H1 (cell line): ENCODE results near the gene AAMP. TPM values are rescaled to one million over a fixed set of nuclear protein-coding genes. Genes with fewer than 3 reads are reported as not detected.

Experiments used
- CTCF ChIA-PET: fragments of 300-600 bp; sonication (Branson Sonifier 250); formaldehyde crosslinking; loops from one replicate; lab custom pipeline; 2021; ENCODE audit not compliant: partially characterized antibody; lab: Charles Lee
- POLR2A ChIA-PET: fragments of 300-600 bp; sonication (Branson Sonifier 250); formaldehyde crosslinking; loops from one replicate; lab custom pipeline; 2021; ENCODE audit warnings: inconsistent platforms; ENCODE audit not compliant: partially characterized antibody; lab: Charles Lee
- DNase-seq, 2 experiments: peaks; one replicate each; pipeline versions ENCODE4 v3.0.0 to v3.0.0-alpha.2; 2010 to 2022; ENCODE audit warnings: low spot score in 2 of 2, low read depth in 1 of 2, mixed read lengths in 1 of 2
- FAIRE-seq: peaks from 2 replicates; lab custom pipeline; 2011; peaks lifted over from hg19 to GRCh38; lab: Jason Lieb, UNC
- H2AFZ ChIP-seq: 2 replicates; pipeline ENCODE4 v1.8.1; 2012; ENCODE audit warnings: low read length, inconsistent platforms
- H2AK5ac ChIP-seq: 2 replicates; pipeline ENCODE4 v1.6.1; 2013; ENCODE audit warnings: low read depth, low read length
- H2BK120ac ChIP-seq: replicated peaks from 2 replicates; pipeline ENCODE3; 2013; ENCODE audit warnings: low read depth, low read length, inconsistent platforms
- H2BK12ac ChIP-seq: 2 replicates; pipeline ENCODE4 v1.6.1; 2013; ENCODE audit warnings: low read depth, low read length
- H2BK15ac ChIP-seq: 2 replicates; pipeline ENCODE4 v1.6.1; 2013; ENCODE audit warnings: low read length
- H2BK20ac ChIP-seq: 2 replicates; pipeline ENCODE4 v1.6.1; 2013; ENCODE audit warnings: low read length
- H2BK5ac ChIP-seq: 2 replicates; pipeline ENCODE4 v1.6.1; 2013; ENCODE audit warnings: low read depth, low read length
- H3K14ac ChIP-seq: 2 replicates; pipeline ENCODE4 v1.6.1; 2013; ENCODE audit warnings: inconsistent platforms; ENCODE audit not compliant: insufficient read length
- H3K18ac ChIP-seq: 2 replicates; pipeline ENCODE4 v1.6.1; 2013; ENCODE audit warnings: low read length; ENCODE audit errors: extremely low read depth
- H3K23ac ChIP-seq: 2 replicates; pipeline ENCODE4 v1.6.1; 2013; ENCODE audit warnings: inconsistent platforms; ENCODE audit not compliant: insufficient read length
- H3K23me2 ChIP-seq: 2 replicates; pipeline ENCODE4 v1.6.1; 2013; ENCODE audit warnings: low read depth, low read length
- H3K27ac ChIP-seq: 2 replicates; pipeline ENCODE4 v1.6.1; 2011; ENCODE audit warnings: low read depth, low read length, inconsistent platforms
- H3K27me3 ChIP-seq, 4 experiments: replicated peaks in 1 of 4; 1 replicate in 1 of 4; 2 replicates in 3 of 4; pipeline versions ENCODE4 v1.6.1 to v1.8.1; 2011 to 2013; ENCODE audit warnings: low read length in 3 of 4, mild to moderate bottlenecking in 3 of 4, inconsistent platforms in 2 of 4, mixed read lengths in 2 of 4, moderate library complexity in 1 of 4; ENCODE audit not compliant: control insufficient read depth in 3 of 4, insufficient read depth in 3 of 4; ENCODE audit errors: extremely low read depth in 1 of 4
- H3K36me3 ChIP-seq, 4 experiments: 2 replicates each; pipeline versions ENCODE4 v1.6.1 to v1.8.1; 2011 to 2013; ENCODE audit warnings: mild to moderate bottlenecking in 4 of 4, low read length in 3 of 4, moderate library complexity in 2 of 4, control low read depth in 1 of 4, inconsistent platforms in 1 of 4; ENCODE audit not compliant: insufficient read depth in 4 of 4, control insufficient read depth in 2 of 4
- H3K4ac ChIP-seq: replicated peaks from 2 replicates; pipeline ENCODE3; 2013; ENCODE audit warnings: low read length, low read depth, mixed read lengths, inconsistent platforms; ENCODE audit not compliant: insufficient read length
- H3K4me1 ChIP-seq, 4 experiments: replicated peaks in 1 of 4; 1 replicate in 1 of 4; 2 replicates in 3 of 4; pipeline versions ENCODE4 v1.6.1 to v1.8.1; 2011 to 2013; ENCODE audit warnings: low read length in 3 of 4, inconsistent platforms in 2 of 4, mixed read lengths in 1 of 4; ENCODE audit not compliant: insufficient read depth in 4 of 4, control insufficient read depth in 3 of 4
- H3K4me2 ChIP-seq, 2 experiments: 2 replicates each; pipeline versions ENCODE4 v1.6.1 to v1.8.1; 2011 to 2013; ENCODE audit warnings: low read depth in 2 of 2, low read length in 2 of 2, control low read depth in 1 of 2, inconsistent platforms in 1 of 2, mild to moderate bottlenecking in 1 of 2; ENCODE audit not compliant: insufficient read depth in 1 of 2
- H3K4me3 ChIP-seq, 4 experiments: fragments of 200-600, 300-600 bp in 1 of 4; sonication (generic), shearing (Covaris generic), sonication (Bioruptor Twin) in 1 of 4; 2 replicates each; pipeline versions ENCODE4 v1.5.1 to v1.8.1; 2011 to 2016; ENCODE audit warnings: low read length in 4 of 4, low read depth in 3 of 4, control low read depth in 2 of 4, inconsistent platforms in 2 of 4, mild to moderate bottlenecking in 2 of 4, mixed read lengths in 1 of 4, moderate library complexity in 1 of 4; ENCODE audit not compliant: insufficient read depth in 2 of 4; ENCODE audit errors: extremely low read depth in 1 of 4
- H3K56ac ChIP-seq: replicated peaks from 2 replicates; pipeline ENCODE3; 2013; ENCODE audit warnings: low read depth, mild to moderate bottlenecking, mixed read lengths, low read length, inconsistent platforms; ENCODE audit not compliant: insufficient read length
- H3K79me1 ChIP-seq: 2 replicates; pipeline ENCODE4 v1.6.1; 2013; ENCODE audit warnings: low read depth, low read length, control low read depth
- H3K79me2 ChIP-seq, 2 experiments: 2 replicates each; pipeline versions ENCODE4 v1.6.1 to v1.8.1; 2012 to 2013; ENCODE audit warnings: low read length in 2 of 2, mild to moderate bottlenecking in 2 of 2, inconsistent platforms in 1 of 2; ENCODE audit not compliant: insufficient read depth in 2 of 2, control insufficient read depth in 1 of 2
- H3K9ac ChIP-seq, 4 experiments: replicated peaks in 1 of 4; 1 replicate in 1 of 4; 2 replicates in 3 of 4; pipeline versions ENCODE4 v1.6.1 to v1.8.1; 2011 to 2013; ENCODE audit warnings: low read depth in 3 of 4, low read length in 3 of 4, control low read depth in 2 of 4, mild to moderate bottlenecking in 2 of 4, moderate library complexity in 2 of 4, inconsistent platforms in 1 of 4; ENCODE audit errors: extremely low read depth in 1 of 4
- H3K9me3 ChIP-seq, 2 experiments: 2 replicates each; pipeline versions ENCODE4 v1.6.1 to v1.8.1; 2012 to 2013; ENCODE audit warnings: mild to moderate bottlenecking in 2 of 2, moderate library complexity in 2 of 2, control low read depth in 1 of 2, inconsistent platforms in 1 of 2, low read depth in 1 of 2, low read length in 1 of 2, mixed read lengths in 1 of 2; ENCODE audit not compliant: insufficient read depth in 2 of 2
- H4K20me1 ChIP-seq, 2 experiments: replicated peaks in 1 of 2; 2 replicates each; pipeline versions ENCODE3 to v1.8.1; 2011 to 2013; ENCODE audit warnings: inconsistent platforms in 2 of 2, low read length in 2 of 2, mild to moderate bottlenecking in 1 of 2; ENCODE audit not compliant: insufficient read depth in 2 of 2, control insufficient read depth in 1 of 2
- H4K5ac ChIP-seq: 2 replicates; pipeline ENCODE4 v1.6.1; 2013; ENCODE audit warnings: low read length, low read depth, mixed read lengths, inconsistent platforms; ENCODE audit not compliant: insufficient read length
- H4K8ac ChIP-seq: 2 replicates; pipeline ENCODE4 v1.8.0; 2013; ENCODE audit warnings: mild to moderate bottlenecking, moderate library complexity, low read length, inconsistent platforms; ENCODE audit not compliant: insufficient read depth; ENCODE audit errors: extremely low read depth
- H4K91ac ChIP-seq: replicated peaks from 2 replicates; pipeline ENCODE3; 2013; ENCODE audit warnings: low read length, mixed read lengths, inconsistent platforms; ENCODE audit not compliant: insufficient read length
- BCL11A ChIP-seq, 2 experiments: IDR thresholded peaks; one replicate each; pipeline ENCODE4 v1.6.1; 2011; ENCODE audit warnings: low read depth in 2 of 2, low read length in 2 of 2, mild to moderate bottlenecking in 2 of 2
- CBX5 ChIP-seq: fragments of 300-800, 300-1000 bp; sonication (generic); IDR thresholded peaks from 2 replicates; pipeline ENCODE4 v1.7.1; 2016; ENCODE audit warnings: antibody characterized with exemption, low read length, low read depth
- CBX8 ChIP-seq: fragments of 300-800, 300-1000 bp; sonication (generic); IDR thresholded peaks from 2 replicates; pipeline ENCODE4 v1.7.1; 2016; ENCODE audit warnings: low read depth, low read length, borderline replicate concordance
- CEBPB ChIP-seq: IDR thresholded peaks from 2 replicates; pipeline ENCODE4 v1.6.1; 2012; ENCODE audit warnings: low read depth, low read length
- E2F6 ChIP-seq: IDR thresholded peaks from 2 replicates; pipeline ENCODE4 v1.6.1; 2012; ENCODE audit warnings: inconsistent platforms
- EGR1 ChIP-seq: IDR thresholded peaks from 2 replicates; pipeline ENCODE4 v1.6.1; 2011; ENCODE audit warnings: low read depth, low read length, borderline replicate concordance
- JUND ChIP-seq: IDR thresholded peaks from 2 replicates; pipeline ENCODE4 v1.6.1; 2011; ENCODE audit warnings: mild to moderate bottlenecking, improper control_type of control experiment, low read length
- NANOG ChIP-seq: IDR thresholded peaks from 2 replicates; pipeline ENCODE4 v1.6.1; 2011; ENCODE audit warnings: low read length, low read depth, mild to moderate bottlenecking, inconsistent platforms; ENCODE audit not compliant: insufficient read depth, poor library complexity, severe bottlenecking
- NRF1 ChIP-seq: IDR thresholded peaks from 2 replicates; pipeline ENCODE4 v1.6.1; 2011; ENCODE audit warnings: mild to moderate bottlenecking, low read depth, low read length, improper control_type of control experiment
- RFX5 ChIP-seq: IDR thresholded peaks from 2 replicates; pipeline ENCODE4 v1.6.1; 2011; ENCODE audit warnings: low read depth, low read length, improper control_type of control experiment, borderline replicate concordance
- SP4 ChIP-seq: IDR thresholded peaks from 2 replicates; pipeline ENCODE4 v1.6.1; 2012; ENCODE audit warnings: low read length, inconsistent platforms
- TAF7 ChIP-seq: optimal IDR thresholded peaks from 2 replicates; pipeline ENCODE3; 2011; ENCODE audit warnings: low read depth, mild to moderate bottlenecking, inconsistent platforms, low read length, moderate library complexity, borderline replicate concordance
- TCF12 ChIP-seq: IDR thresholded peaks from 2 replicates; pipeline ENCODE4 v1.6.1; 2011; ENCODE audit warnings: low read depth, mild to moderate bottlenecking, low read length
- WGBS, 2 experiments: shearing (Covaris generic) in 1 of 2; methylation state at CpG; one replicate each; pipeline versions ENCODE4 v1.1.6 to v1.1.7; 2013 to 2015; ENCODE audit warnings: low lambda C conversion rate in 2 of 2, mixed read lengths in 2 of 2, inconsistent platforms in 1 of 2, low coverage in 1 of 2, missing lambda C conversion rate in 1 of 2; ENCODE audit not compliant: insufficient replicate concordance in 2 of 2, insufficient coverage in 1 of 2, insufficient read length in 1 of 2; ENCODE audit errors: extremely low coverage in 1 of 2, missing lambda C conversion rate in 1 of 2; 5-methylcytosine and 5-hydroxymethylcytosine counted together
- polyA plus RNA-seq, 7 experiments: library from polyadenylated mRNA; depleted of rRNA in 3 of 7; stranded (reverse) in 5 of 7; unstranded in 2 of 7; fragments of >200 nt in 5 of 7; fragments of 200-250 nt in 2 of 7; gene quantifications; 1 replicate in 5 of 7; 2 replicates in 1 of 7; 4 replicates in 1 of 7; pipeline versions ENCODE4 v1.2.1 to v1.2.3, GENCODE V29; 2011 to 2013; ENCODE audit warnings: missing spikeins in 2 of 7, mixed read lengths in 2 of 7
- total RNA-seq: library from RNA; stranded (reverse); fragmentation: NEBNext Ultra II Directional; extraction: Animal tissue kit (Norgen Biotek cat#: 25700); gene quantifications from 2 replicates; pipeline ENCODE4 v1.2.1, GENCODE V29; 2021

Gene AAMP
- total and polyA plus RNA-seq, 2 of the 8 experiments (the other 6 are each of a cell fraction or from before 2014, with no cell fraction given): 119 to 125 TPM

- no peaks in the 10 kb centered on the region for H3K79me2 ChIP-seq
- POLR2A ChIA-PET: interaction anchor here (1.3 to 4.0 kb wide), 3 partner anchors 11 to 112 kb away, joined by 3 to 22 read pairs (median 5); no protein-coding TSS in a partner anchor
- TF ChIP-seq NRF1 (no peak), E2F6 (no peak), TCF12 (no peak), JUND (no peak), SP4 (no peak), TAF7 (no peak), NANOG (no peak), EGR1 (no peak), BCL11A (IDR thresholded peaks at IDR 0.05; ENCODE audit: low read depth in 2 of 2, low read length in 2 of 2) (no peak), CBX5 (no peak), RFX5 (no peak), CBX8 (no peak), CEBPB (no peak)
These were observed 15.7 kb upstream of the AAMP start for GRCh38 chr2:218285604-218286003.

More at GRCh38 chr2:218285604-218286003, 15.7 kb upstream of the AAMP start:
- Histone ChIP-seq H4K8ac (peak overlapping the region; percentile 48; the same call in 1 of the 2 replicates), H2AK5ac (no peak overlapping the region), H4K20me1 (peaks cover 0 to 5% of the 10 kb centered on the region in 2 experiments), H4K91ac (no peak overlapping the region), H4K5ac (no peak overlapping the region), H3K9me3 (no peaks in the 10 kb centered on the region), H3K9ac (no peak overlapping the region), H2BK20ac (no peak overlapping the region), H3K18ac (no peak overlapping the region), H3K4me1 (peaks cover 5 to 11% (median 7%) of the 10 kb centered on the region in 4 experiments; a peak in 4 of 7 replicates), H3K36me3 (no peaks in the 10 kb centered on the region), H3K4me2 (no peak overlapping the region), H3K27me3 (no peaks in the 10 kb centered on the region), H3K27ac (no peak overlapping the region), H3K79me1 (0 out of 2 replicates have a peak, but pooled peaks cover 8% of the 10 kb centered on the region), H2BK12ac (no peak overlapping the region), H2AFZ (no peak overlapping the region), H3K23me2 (no peaks in the 10 kb centered on the region; the same call in 1 of the 2 replicates), H2BK15ac (no peak overlapping the region), H3K14ac (no peak overlapping the region), H3K23ac (no peak overlapping the region), H3K56ac (no peak overlapping the region), H3K4ac (no peak overlapping the region), H2BK5ac (no peak overlapping the region), H3K4me3 (no peak overlapping the region), H2BK120ac (no peak overlapping the region)
- DNase-seq (no peak), FAIRE-seq (no peak)
- CTCF ChIA-PET: interaction anchor here (1.1 to 9.2 kb wide), 5 partner anchors 9 to 71 kb away, joined by 4 to 131 read pairs (median 11); partner anchors contain the start of genes AAMP, CATIP and PNKD
- 90% methylated on average over 6 of the region's 6 CpGs; no CpG with 5 or more reads in 1 of the 2 experiments for WGBS, 2 experiments
